ENCODE results near the gene SYNJ1. TPM values are rescaled to one million over a fixed set of nuclear protein-coding genes. Genes with fewer than 3 reads are reported as not detected.
"Not testable (repeated sequence)": the region's sequence is repeated elsewhere in the genome, so short reads cannot be mapped to it uniquely, and the experiment has no call there.

Gene SYNJ1
- total RNA-seq, 1 experiment from 2014 or later, result 1.1 TPM

GRCh38 chr21:32710987-32711386 lies 16.8 kb downstream of the SYNJ1 start:
- DNase-seq, result no peak
- H3K9me3 ChIP-seq, result peaks cover under 1% of the 10 kb centered on the region; the same call in 1 of the 2 replicates
- H3K4me3 ChIP-seq, result no peak overlapping the region
- no peaks in the 10 kb centered on the region for H3K27me3 ChIP-seq
- no peaks in the 10 kb centered on the region for H3K36me3 ChIP-seq

DNA sequence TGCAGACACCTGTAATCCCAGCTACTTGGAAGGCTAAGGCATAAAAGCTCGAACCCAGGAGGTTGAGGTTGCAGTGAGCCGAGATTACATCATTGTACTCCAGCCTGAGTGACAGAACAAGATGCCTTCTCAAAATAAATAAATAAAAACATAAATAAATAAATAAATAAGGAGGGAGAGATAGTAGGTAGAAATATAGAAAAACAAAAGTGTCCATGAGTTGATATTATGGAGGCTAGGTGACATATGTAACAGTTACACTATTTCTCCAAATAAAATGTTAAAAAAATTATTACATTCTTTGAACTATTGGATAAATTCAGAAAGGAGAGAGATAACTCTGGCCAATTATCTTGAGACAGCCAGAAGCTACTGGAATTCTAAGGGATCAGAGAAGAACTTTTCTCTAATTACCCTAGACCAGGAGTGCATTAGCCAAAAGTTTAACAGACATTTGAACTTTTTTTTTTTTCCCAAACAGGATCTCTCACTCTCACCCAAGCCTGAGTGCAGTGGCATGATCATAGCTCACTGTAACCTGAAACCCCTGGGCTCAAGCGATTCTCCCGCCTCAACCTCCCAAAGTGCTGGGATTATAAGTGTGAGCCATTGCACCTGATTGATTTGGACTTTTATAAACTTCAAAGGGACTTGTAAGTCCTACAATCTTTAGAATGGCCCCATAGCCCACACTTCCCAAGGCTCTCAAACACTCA lies 17.6 kb downstream of the SYNJ1 start:
- no peak for DNase-seq
- Histone ChIP-seq H3K9me3 (no peaks in the 10 kb centered on the region), H3K36me3 (no peaks in the 10 kb centered on the region), H3K4me3 (no peak overlapping the region), H3K27me3 (no peaks in the 10 kb centered on the region)

- Histone ChIP-seq H3K27me3 (no peaks in the 10 kb centered on the region), H3K9me3 (no peaks in the 10 kb centered on the region), H3K4me3 (no peak overlapping the region), H3K36me3 (no peaks in the 10 kb centered on the region)
- no peak for DNase-seq
Observed at GRCh38 chr21:32708069-32708468, 19.7 kb downstream of the SYNJ1 start.

DNA sequence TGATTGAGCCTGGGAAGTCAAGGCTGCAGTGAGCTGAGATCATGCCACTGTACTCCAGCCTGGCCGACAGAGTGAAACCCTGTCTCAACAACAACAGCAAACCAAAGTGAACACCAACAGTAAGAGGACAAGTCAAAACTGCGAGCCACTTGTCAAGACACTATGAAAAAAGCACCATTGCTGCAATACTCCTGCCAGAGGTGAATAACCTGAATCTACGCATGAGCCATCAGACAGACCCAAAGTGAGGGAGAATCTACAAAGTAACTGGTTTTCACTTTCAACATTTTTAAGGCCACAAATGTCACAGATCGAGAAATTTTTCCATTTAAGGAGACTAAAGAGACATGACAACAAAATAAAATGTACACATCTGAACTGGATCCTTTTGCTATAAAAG lies 21.9 kb downstream of the SYNJ1 start:
- Histone ChIP-seq H3K4me3 (no peak overlapping the region), H3K27me3 (no peaks in the 10 kb centered on the region), H3K9me3 (no peaks in the 10 kb centered on the region), H3K36me3 (no peaks in the 10 kb centered on the region)
- DNase-seq, result no peak

DNA sequence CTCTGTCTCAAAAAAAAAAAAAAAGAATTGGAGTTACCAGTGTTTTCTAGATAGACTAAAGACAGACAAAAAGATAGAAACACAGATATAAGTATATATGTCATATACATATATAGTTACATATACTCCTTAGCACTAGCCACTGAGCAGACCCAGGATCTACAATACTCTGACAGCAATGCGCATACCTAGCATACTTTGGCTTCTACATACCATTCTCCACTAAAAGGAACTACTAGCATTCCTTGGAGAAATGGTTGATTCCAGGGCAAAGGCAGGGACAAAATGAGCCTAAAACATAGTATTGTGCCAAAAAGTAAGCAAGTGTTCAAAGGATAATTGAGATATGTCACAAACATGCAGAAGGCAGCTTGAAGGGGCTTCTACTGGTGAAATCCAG lies 22.7 kb downstream of the SYNJ1 start:
- H3K4me3 ChIP-seq, result no peak overlapping the region
- no peaks in the 10 kb centered on the region for H3K36me3 ChIP-seq
- H3K27me3 ChIP-seq, result no peaks in the 10 kb centered on the region
- DNase-seq, result no peak
- H3K9me3 ChIP-seq, result no peaks in the 10 kb centered on the region

- H3K27me3 ChIP-seq, result no peaks in the 10 kb centered on the region
- H3K9me3 ChIP-seq, result no peaks in the 10 kb centered on the region
- H3K36me3 ChIP-seq, result no peaks in the 10 kb centered on the region
- H3K4me3 ChIP-seq, result no peak overlapping the region
- no peak for DNase-seq
Observed at GRCh38 chr21:32702702-32703101, 25.1 kb downstream of the SYNJ1 start.

DNA sequence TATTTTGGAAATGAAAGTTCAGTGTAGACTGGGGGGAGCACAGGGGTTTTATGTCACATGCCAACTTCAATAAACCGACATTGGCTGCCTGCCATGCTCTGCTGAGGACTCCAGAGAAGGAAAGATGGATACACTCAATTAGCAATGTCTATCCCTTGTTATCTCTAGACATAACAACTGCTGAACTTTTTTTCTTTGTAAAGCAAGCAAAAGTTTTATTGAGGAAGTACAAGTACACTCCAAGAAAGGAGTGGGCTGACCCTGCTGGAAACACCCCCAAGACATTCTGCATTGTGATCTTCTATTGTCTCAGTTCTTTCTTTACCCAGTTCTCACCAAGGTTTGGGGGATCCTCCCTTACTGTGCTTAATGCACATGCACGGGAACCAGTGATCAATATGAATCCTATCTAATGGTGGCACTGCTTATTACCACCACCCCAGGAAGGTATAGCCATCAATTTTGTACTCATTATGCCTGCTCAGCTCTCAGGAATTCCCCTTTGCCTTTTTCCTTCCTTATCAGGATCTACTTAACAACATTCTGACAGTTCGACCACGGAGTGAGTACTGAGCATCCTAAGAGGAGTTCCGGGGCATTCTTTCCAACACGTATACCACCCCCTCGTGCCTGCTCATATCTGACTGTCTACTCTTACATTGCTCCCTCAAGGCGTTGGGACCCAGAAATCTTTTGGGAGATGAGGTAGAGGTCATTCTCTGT lies 28.7 kb downstream of the SYNJ1 start:
- Histone ChIP-seq H3K9me3 (no peaks in the 10 kb centered on the region), H3K27me3 (no peaks in the 10 kb centered on the region), H3K4me3 (no peak overlapping the region), H3K36me3 (no peaks in the 10 kb centered on the region)
- no peak for DNase-seq

DNA sequence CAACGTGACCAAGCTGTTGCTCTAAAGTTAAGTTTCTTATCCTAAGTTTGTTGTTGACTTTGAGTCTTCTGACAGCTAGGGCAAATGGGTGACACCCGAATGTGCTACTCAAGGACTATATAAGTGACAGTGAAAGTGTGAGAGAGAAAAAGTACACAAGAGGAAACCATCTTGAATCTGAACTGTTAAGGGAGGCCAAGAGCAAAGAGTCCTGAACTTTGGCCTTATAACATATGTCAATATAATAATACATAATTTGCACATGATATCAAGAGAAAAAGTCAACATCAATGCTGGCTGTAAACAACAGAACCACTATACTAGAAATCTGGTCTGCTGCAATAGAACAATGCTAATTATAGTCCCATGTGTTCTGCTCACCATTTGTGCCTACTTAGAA lies 29.5 kb downstream of the SYNJ1 start:
- no peak overlapping the region for H3K4me3 ChIP-seq
- H3K27me3 ChIP-seq, result no peaks in the 10 kb centered on the region
- H3K9me3 ChIP-seq, result no peaks in the 10 kb centered on the region
- no peak for DNase-seq
- H3K36me3 ChIP-seq, result no peaks in the 10 kb centered on the region

GRCh38 chr21:32695482-32695881 lies 32.3 kb downstream of the SYNJ1 start:
- DNase-seq, H3K27me3 ChIP-seq, H3K36me3 ChIP-seq, H3K4me3 ChIP-seq, H3K9me3 ChIP-seq: not testable (repeated sequence)

- no peaks in the 10 kb centered on the region for H3K27me3 ChIP-seq
- H3K9me3 ChIP-seq, result no peaks in the 10 kb centered on the region
- H3K4me3 ChIP-seq, result no peak overlapping the region
- no peaks in the 10 kb centered on the region for H3K36me3 ChIP-seq
- no peak for DNase-seq
Observed at GRCh38 chr21:32693581-32693980, 34.2 kb downstream of the SYNJ1 start.

DNA sequence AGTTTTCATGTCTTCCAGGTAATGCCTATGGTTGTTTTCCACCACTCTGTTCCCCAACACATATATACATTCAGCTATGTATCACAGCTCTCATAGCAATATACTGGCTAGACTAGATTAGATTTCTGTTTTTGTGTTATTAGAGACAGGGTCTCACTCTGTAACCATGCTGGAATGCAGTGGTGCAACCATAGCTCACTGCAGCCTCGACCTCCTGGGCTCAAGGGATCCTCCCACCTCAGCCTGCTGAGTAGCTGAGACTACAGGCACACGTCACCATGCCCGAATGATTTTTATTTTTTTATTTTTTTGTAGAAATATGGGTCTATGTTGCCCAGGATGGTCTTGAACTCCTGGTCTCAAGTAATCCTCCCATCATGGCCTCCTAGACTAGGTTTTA lies 37.7 kb downstream of the SYNJ1 start:
- H3K9me3 ChIP-seq, result no peaks in the 10 kb centered on the region
- no peaks in the 10 kb centered on the region for H3K36me3 ChIP-seq
- H3K27me3 ChIP-seq, result no peaks in the 10 kb centered on the region
- no peak for DNase-seq
- no peak overlapping the region for H3K4me3 ChIP-seq

GRCh38 chr21:32687643-32688345 lies 40.0 kb downstream of the SYNJ1 start:
- Histone ChIP-seq H3K27me3 (no peaks in the 10 kb centered on the region), H3K9me3 (no peaks in the 10 kb centered on the region), H3K36me3 (no peaks in the 10 kb centered on the region), H3K4me3 (no peak overlapping the region)
- DNase-seq, result no peak

DNA sequence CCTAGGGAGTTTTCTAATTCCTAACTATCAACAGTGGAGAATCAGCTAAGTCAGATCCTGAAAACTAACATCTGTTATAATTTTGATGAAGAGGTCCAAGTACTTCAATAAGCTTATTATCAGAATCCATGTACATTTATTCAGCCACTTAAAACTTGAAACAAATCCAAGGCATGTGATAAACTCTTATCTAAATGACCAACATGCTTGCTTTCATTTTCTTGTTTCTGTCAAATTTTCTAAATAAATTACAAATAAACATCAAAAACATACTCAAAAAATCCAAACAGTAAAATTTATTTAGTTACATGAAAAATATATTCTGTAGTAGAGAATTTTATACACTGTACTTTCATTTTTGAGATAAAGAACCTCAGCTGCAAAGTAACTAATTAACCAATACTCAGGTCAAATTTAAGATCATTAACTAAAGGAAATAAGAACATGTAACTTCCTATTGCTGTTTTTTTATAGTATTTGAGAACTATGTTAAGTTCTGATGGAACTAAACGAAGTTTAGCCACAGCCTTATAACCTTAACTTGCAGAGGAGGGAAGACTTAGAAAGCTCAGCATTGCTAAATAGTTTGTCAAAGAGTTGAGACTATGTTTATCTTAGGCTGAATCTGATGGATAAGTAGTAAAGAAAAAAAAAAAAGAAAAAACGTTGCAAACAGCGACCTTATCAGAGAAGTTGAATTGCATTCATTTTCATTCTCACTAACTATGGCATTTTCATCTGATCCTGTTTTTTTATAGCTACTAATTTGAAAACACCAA lies 44.9 kb downstream of the SYNJ1 start:
- no peaks in the 10 kb centered on the region for H3K27me3 ChIP-seq
- H3K36me3 ChIP-seq, result no peaks in the 10 kb centered on the region
- no peak for DNase-seq
- H3K9me3 ChIP-seq, result no peaks in the 10 kb centered on the region
- no peak overlapping the region for H3K4me3 ChIP-seq

DNA sequence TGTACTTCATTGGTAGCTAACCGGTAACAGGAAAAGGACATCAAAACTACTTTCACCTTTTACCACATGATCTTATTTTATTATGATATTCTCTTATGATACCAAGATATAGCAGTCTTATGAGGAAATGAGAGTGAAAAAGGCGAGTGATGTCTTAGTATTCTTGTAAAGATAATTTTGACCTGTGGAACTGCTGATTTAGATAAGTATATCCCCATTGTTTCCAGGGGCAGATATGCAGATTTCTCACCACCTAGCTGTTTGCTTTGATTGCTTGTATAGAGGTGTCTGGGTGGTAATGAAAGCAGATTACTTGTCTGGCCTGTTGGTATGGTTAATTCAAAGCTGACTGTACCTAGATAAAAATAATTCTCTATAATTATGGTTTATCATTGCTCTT lies 53.1 kb downstream of the SYNJ1 start:
- Histone ChIP-seq H3K36me3 (no peaks in the 10 kb centered on the region), H3K27me3 (no peaks in the 10 kb centered on the region)

GRCh38 chr21:32674038-32674437 lies 53.8 kb downstream of the SYNJ1 start:
- H3K9me3 ChIP-seq, result no peaks in the 10 kb centered on the region
- no peaks in the 10 kb centered on the region for H3K27me3 ChIP-seq
- H3K4me3 ChIP-seq, result no peak overlapping the region
- DNase-seq, result no peak
- H3K36me3 ChIP-seq, result peaks cover 2% of the 10 kb centered on the region; the same call in 1 of the 2 replicates

More for the DNA sequence above, 53.1 kb downstream of the SYNJ1 start:
- DNase-seq, result no peak
- Histone ChIP-seq H3K9me3 (no peaks in the 10 kb centered on the region), H3K4me3 (no peak overlapping the region)

DNA sequence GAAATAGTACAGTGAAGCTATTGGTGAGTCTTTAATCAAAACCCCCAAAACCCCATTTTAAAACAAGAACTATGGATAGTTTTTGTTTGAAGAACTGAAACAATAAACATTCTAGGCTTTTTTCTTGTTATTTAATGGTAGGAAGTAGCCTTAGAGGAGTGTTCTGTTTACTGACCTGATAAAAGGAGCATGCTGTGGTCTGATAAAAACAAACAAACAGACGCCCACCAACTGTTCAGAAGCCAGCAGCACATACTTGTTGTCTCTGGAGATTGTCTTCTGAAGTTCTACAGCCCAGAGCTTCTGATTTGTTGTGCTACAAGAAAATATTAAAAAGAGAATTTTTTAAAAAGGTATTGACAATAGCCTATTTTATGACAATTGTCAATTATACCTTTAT lies 61.6 kb downstream of the SYNJ1 start:
- Histone ChIP-seq H3K36me3 (peaks cover 32% of the 10 kb centered on the region), H3K27me3 (no peaks in the 10 kb centered on the region), H3K4me3 (no peak overlapping the region), H3K9me3 (peaks cover 11% of the 10 kb centered on the region)
- no peak for DNase-seq

DNA sequence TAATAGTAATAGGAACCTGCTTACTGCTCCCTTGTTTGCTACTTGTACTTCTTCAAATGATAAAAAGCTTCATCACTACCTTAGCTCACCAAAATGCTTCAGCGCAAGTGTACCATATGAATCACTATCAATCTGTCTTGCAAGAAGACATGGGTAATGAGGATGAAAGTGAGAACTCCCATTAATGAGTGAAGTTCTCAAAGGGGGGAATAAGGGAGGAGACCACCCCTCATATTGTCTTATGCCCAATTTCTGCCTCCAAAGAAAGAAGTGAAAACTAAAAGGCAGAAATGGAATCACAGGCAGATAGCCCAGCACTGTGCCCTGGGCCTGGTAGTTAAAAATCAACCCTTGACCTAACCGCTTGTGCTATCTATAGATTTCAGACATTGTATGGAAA lies 63.7 kb downstream of the SYNJ1 start:
- peaks cover 11% of the 10 kb centered on the region for H3K9me3 ChIP-seq
- not testable (repeated sequence) for DNase-seq

More for the DNA sequence above, 63.7 kb downstream of the SYNJ1 start:
- not testable (repeated sequence) for H3K4me3 ChIP-seq, H3K27me3 ChIP-seq
- H3K36me3 ChIP-seq, result peaks cover 30% of the 10 kb centered on the region

All from MG63 (cell line).